Muscle of leg (tissue), 9 donors: ENCODE measurements around the gene CCL19. TPM values are rescaled to one million over a fixed set of nuclear protein-coding genes. Genes with fewer than 3 reads are reported as not detected.

Experiments
- polyA plus RNA-seq, 8 donors: library from polyadenylated mRNA; unstranded; fragments of 120-200 nt; gene quantifications; one replicate each; pipeline versions ENCODE4 v1.2.1 to v1.2.3, GENCODE V29; 2013; ENCODE audit warnings: inconsistent platforms in 1 of 8, low replicate concordance in 1 of 8; ENCODE audit not compliant: insufficient read length in 8 of 8, insufficient read depth in 1 of 8
- total RNA-seq: library from RNA; stranded (reverse); fragments of 120-200 nt; gene quantifications from one replicate; pipeline ENCODE4 v1.2.4, GENCODE V29; 2013

CCL19 gene
- total and polyA plus RNA-seq, 9 donors, result 0.16 to 0.48 (median 0.35) TPM; not detected in 4

Other genes with a start within 250 kb of the CCL19 start
- gene FAM219A, start 232.7 kb downstream of the CCL19 start, total RNA-seq, result 6.0 TPM
- gene FAM219A, start 232.7 kb downstream of the CCL19 start, polyA plus RNA-seq, result 10 to 100 TPM; 10.6 to 13.3 (median 11.8) TPM
- 0.13 TPM for gene DNAI1, start 232.5 kb downstream of the CCL19 start, total RNA-seq
- gene DNAI1, start 232.5 kb downstream of the CCL19 start, polyA plus RNA-seq, result under 1 TPM in 3 of 8 donors, not detected in 5; 0.18 to 0.29 (median 0.25) TPM
- 3.4 TPM for gene ENHO, start 168.3 kb downstream of the CCL19 start, total RNA-seq
- 1 to 10 TPM; 2.8 to 6.1 (median 4.8) TPM for gene ENHO, start 168.3 kb downstream of the CCL19 start, polyA plus RNA-seq
- 22.1 TPM for gene CNTFR, start 101.6 kb downstream of the CCL19 start, total RNA-seq
- 10 to 100 TPM; 32.6 to 88.6 (median 63.2) TPM for gene CNTFR, start 101.6 kb downstream of the CCL19 start, polyA plus RNA-seq
- gene RPP25L, start 79.2 kb downstream of the CCL19 start, total RNA-seq, result 26.1 TPM
- gene RPP25L, start 79.2 kb downstream of the CCL19 start, polyA plus RNA-seq, result 10 to 100 TPM; 20.4 to 25.9 (median 22.0) TPM
- 67.4 TPM for gene DCTN3, start 70.8 kb downstream of the CCL19 start, total RNA-seq
- gene DCTN3, start 70.8 kb downstream of the CCL19 start, polyA plus RNA-seq, result 10 to 100 TPM; 69.0 to 78.7 (median 71.4) TPM
- gene ARID3C, start 62.2 kb downstream of the CCL19 start, total RNA-seq, result 0.09 TPM
- under 1 TPM in 4 of 8 donors, not detected in 4; 0.07 to 0.15 (median 0.13) TPM for gene ARID3C, start 62.2 kb downstream of the CCL19 start, polyA plus RNA-seq
- 27.0 TPM for gene SIGMAR1, start 53.5 kb downstream of the CCL19 start, total RNA-seq
- gene SIGMAR1, start 53.5 kb downstream of the CCL19 start, polyA plus RNA-seq, result 10 to 100 TPM; 44.0 to 62.8 (median 57.1) TPM
- gene GALT, start 44.6 kb downstream of the CCL19 start, total RNA-seq, result 43.5 TPM
- gene GALT, start 44.6 kb downstream of the CCL19 start, polyA plus RNA-seq, result 10 to 100 TPM; 29.5 to 53.5 (median 40.4) TPM
- 142 TPM for gene IL11RA, start 39.1 kb downstream of the CCL19 start, total RNA-seq
- 100 to 1,000 TPM in 7 of 8 donors, 10 to 100 TPM in 1; 95.8 to 181 (median 133) TPM for gene IL11RA, start 39.1 kb downstream of the CCL19 start, polyA plus RNA-seq
- 0.31 TPM for gene CCL27, start 28.6 kb downstream of the CCL19 start, total RNA-seq
- 1 to 10 TPM in 1 of 8 donors, under 1 TPM in 6, not detected in 1; 0.53 to 1.1 (median 0.63) TPM for gene CCL27, start 28.6 kb downstream of the CCL19 start, polyA plus RNA-seq
- 13.5 TPM for gene CCL21, start 18.9 kb upstream of the CCL19 start, total RNA-seq
- 10 to 100 TPM in 6 of 8 donors, 1 to 10 TPM in 2; 4.4 to 25.2 (median 18.2) TPM for gene CCL21, start 18.9 kb upstream of the CCL19 start, polyA plus RNA-seq